IMR-90 (cell line): ENCODE results near the gene SOWAHB. TPM values are rescaled to one million over a fixed set of nuclear protein-coding genes. Genes with fewer than 3 reads are reported as not detected.

ENCODE experiments used
- ATAC-seq: fragments of 200-7000 bp; cut with Tn5 transposase; 2 replicates; pipeline ENCODE4 v1.9.1; 2020; ENCODE audit warnings: low read depth, mild to moderate bottlenecking, moderate library complexity
- BruUV-seq: library from RNA; stranded (reverse); fragments of 400-500 nt; replicated peaks from 2 replicates; lab custom pipeline; 2021; lab: Mats Ljungman, UMichigan
- CTCF ChIA-PET: fragments of 300-600 bp; formaldehyde crosslinking; extraction: SDS; loops from one replicate; lab custom pipeline; 2021; ENCODE audit warnings: antibody characterized with exemption; lab: Yijun Ruan, JAX
- POLR2A ChIA-PET: fragments of 300-600 bp; sonication (Branson Sonifier 250); formaldehyde crosslinking; loops from one replicate; lab custom pipeline; 2022; ENCODE audit warnings: antibody characterized with exemption; ENCODE audit not compliant: unreplicated experiment; lab: Charles Lee
- DNase-seq: peaks from one replicate; pipeline ENCODE4 v3.0.0; 2013
- H2AFZ ChIP-seq: replicated peaks from 2 replicates; pipeline ENCODE3; 2013; ENCODE audit warnings: low read length, mild to moderate bottlenecking; ENCODE audit not compliant: poor library complexity
- H2AK5ac ChIP-seq: 2 replicates; pipeline ENCODE4 v1.6.1; 2013; ENCODE audit warnings: low read depth, low read length, inconsistent platforms
- H2AK9ac ChIP-seq: replicated peaks from 2 replicates; pipeline ENCODE3; 2013; ENCODE audit warnings: mild to moderate bottlenecking, low read depth, low read length, moderate library complexity; ENCODE audit not compliant: poor library complexity
- H2BK120ac ChIP-seq: 2 replicates; pipeline ENCODE4 v1.6.1; 2013; ENCODE audit warnings: low read depth, low read length, inconsistent platforms
- H2BK15ac ChIP-seq: 3 replicates; pipeline ENCODE4 v1.6.1; 2013; ENCODE audit warnings: low read depth, low read length, inconsistent platforms
- H2BK20ac ChIP-seq: 2 replicates; pipeline ENCODE4 v1.6.1; 2013; ENCODE audit warnings: low read depth, mild to moderate bottlenecking, inconsistent platforms, low read length, moderate library complexity
- H2BK5ac ChIP-seq: 2 replicates; pipeline ENCODE4 v1.6.1; 2013; ENCODE audit warnings: mild to moderate bottlenecking, low read depth, low read length, inconsistent platforms; ENCODE audit not compliant: poor library complexity, severe bottlenecking
- H3K14ac ChIP-seq: replicated peaks from 2 replicates; pipeline ENCODE4 v1.6.1; 2013; ENCODE audit warnings: low read depth, low read length, inconsistent platforms
- H3K18ac ChIP-seq: 2 replicates; pipeline ENCODE4 v1.6.1; 2013; ENCODE audit warnings: low read depth, low read length, control low read depth
- H3K23ac ChIP-seq: 2 replicates; pipeline ENCODE4 v1.6.1; 2013; ENCODE audit warnings: low read depth, low read length, inconsistent platforms
- H3K27ac ChIP-seq: 2 replicates; pipeline ENCODE4 v1.5.1; 2013; ENCODE audit warnings: mild to moderate bottlenecking, control low read depth, low read length; ENCODE audit not compliant: insufficient read depth
- H3K27me3 ChIP-seq: 2 replicates; pipeline ENCODE4 v1.6.1; 2013; ENCODE audit warnings: low read length; ENCODE audit not compliant: control insufficient read depth, insufficient read depth
- H3K36me3 ChIP-seq: 2 replicates; pipeline ENCODE4 v1.6.1; 2013; ENCODE audit warnings: low read length, mixed read lengths; ENCODE audit not compliant: control insufficient read depth, insufficient read depth
- H3K4ac ChIP-seq: 2 replicates; pipeline ENCODE4 v1.6.1; 2013; ENCODE audit warnings: low read depth, low read length, inconsistent platforms
- H3K4me1 ChIP-seq: 2 replicates; pipeline ENCODE4 v1.6.1; 2013; ENCODE audit warnings: low read length, mixed read lengths; ENCODE audit not compliant: control insufficient read depth, insufficient read depth
- H3K4me2 ChIP-seq: 2 replicates; pipeline ENCODE4 v1.6.1; 2013; ENCODE audit warnings: low read depth, mild to moderate bottlenecking, control low read depth, low read length, moderate library complexity
- H3K4me3 ChIP-seq: 2 replicates; pipeline ENCODE4 v1.5.1; 2013; ENCODE audit warnings: low read depth, mild to moderate bottlenecking, control low read depth, low read length, moderate library complexity; ENCODE audit not compliant: insufficient read depth
- H3K56ac ChIP-seq: 2 replicates; pipeline ENCODE4 v1.6.1; 2013; ENCODE audit warnings: low read length, inconsistent platforms; ENCODE audit not compliant: insufficient read depth; ENCODE audit errors: extremely low read depth
- H3K79me1 ChIP-seq, 2 experiments: 2 replicates each; pipeline ENCODE4 v1.6.1; 2013; ENCODE audit warnings: low read length in 2 of 2, inconsistent platforms in 1 of 2, low read depth in 1 of 2
- H3K9ac ChIP-seq: 2 replicates; pipeline ENCODE4 v1.6.1; 2013; ENCODE audit warnings: low read depth, low read length, control low read depth
- H3K9me1 ChIP-seq: 2 replicates; pipeline ENCODE4 v1.6.1; 2013; ENCODE audit warnings: low read length, inconsistent platforms; ENCODE audit not compliant: insufficient read depth
- H3K9me3 ChIP-seq: 2 replicates; pipeline ENCODE4 v1.6.1; 2013; ENCODE audit warnings: low read length; ENCODE audit not compliant: control insufficient read depth, insufficient read depth
- H4K20me1 ChIP-seq: 2 replicates; pipeline ENCODE4 v1.6.1; 2013; ENCODE audit warnings: low read length, inconsistent platforms; ENCODE audit not compliant: insufficient read depth
- H4K5ac ChIP-seq: 2 replicates; pipeline ENCODE4 v1.6.1; 2013; ENCODE audit warnings: mild to moderate bottlenecking, low read depth, low read length, control low read depth
- H4K8ac ChIP-seq, 2 experiments: 2 replicates each; pipeline ENCODE4 v1.6.1; 2013; ENCODE audit warnings: low read depth in 2 of 2, low read length in 2 of 2, control low read depth in 1 of 2, inconsistent platforms in 1 of 2
- H4K91ac ChIP-seq: 2 replicates; pipeline ENCODE4 v1.6.1; 2013; ENCODE audit warnings: low read depth, low read length, inconsistent platforms; ENCODE audit not compliant: insufficient read depth
- MAZ ChIP-seq: IDR thresholded peaks from 2 replicates; pipeline ENCODE4 v1.6.1; 2012; ENCODE audit warnings: low read depth, mild to moderate bottlenecking, low read length, improper control_type of control experiment, moderate library complexity, borderline replicate concordance
- RAD21 ChIP-seq: IDR thresholded peaks from 2 replicates; pipeline ENCODE4 v1.6.1; 2012; ENCODE audit warnings: low read length, improper control_type of control experiment
- USF2 ChIP-seq: fragments of 150-350 bp; IDR thresholded peaks from 2 replicates; pipeline ENCODE4 v1.6.1; 2017; ENCODE audit warnings: mild to moderate bottlenecking, antibody characterized with exemption, low read length, low read depth
- WGBS, 2 experiments: methylation state at CpG; one replicate each; pipeline versions ENCODE4 v1.1.5 to v1.1.7; 2013; ENCODE audit warnings: missing lambda C conversion rate in 2 of 2; ENCODE audit not compliant: insufficient read length in 1 of 2; ENCODE audit errors: extremely low coverage in 2 of 2; 5-methylcytosine and 5-hydroxymethylcytosine counted together
- dilution Hi-C: fragments of 300-500 bp; cut with HindIII; formaldehyde crosslinking; loops from one replicate; pipeline ENCODE4 v1.14.3; 2018; ENCODE audit warnings: low sequenced_read_pairs; ENCODE audit not compliant: unreplicated experiment
- in situ Hi-C: fragments of 300-500 bp; cut with MboI; formaldehyde crosslinking; loops from 3 replicates; pipeline ENCODE4 v1.14.3; 2019; ENCODE audit warnings: low sequenced_read_pairs, inconsistent platforms, mixed read lengths
- intact Hi-C: fragments of 100-400 bp; cut with micrococcal nuclease; formaldehyde crosslinking; loops from 2 replicates; pipeline ENCODE4 v1.10.0; 2022
- polyA plus RNA-seq, 3 experiments: library from polyadenylated mRNA; depleted of rRNA; stranded (reverse); fragments of >200 nt; gene quantifications; 2 replicates each; pipeline ENCODE4 v1.2.3, GENCODE V29; 2012; ENCODE audit warnings: low replicate concordance in 1 of 3
- total RNA-seq: library from RNA; depleted of rRNA; stranded (reverse); fragments of >200 nt; gene quantifications from 2 replicates; pipeline ENCODE4 v1.2.3, GENCODE V29; 2012

Gene SOWAHB
- total and polyA plus RNA-seq, 2 of the 4 experiments (the other 2 are of a cell fraction) = not detected

DNA sequence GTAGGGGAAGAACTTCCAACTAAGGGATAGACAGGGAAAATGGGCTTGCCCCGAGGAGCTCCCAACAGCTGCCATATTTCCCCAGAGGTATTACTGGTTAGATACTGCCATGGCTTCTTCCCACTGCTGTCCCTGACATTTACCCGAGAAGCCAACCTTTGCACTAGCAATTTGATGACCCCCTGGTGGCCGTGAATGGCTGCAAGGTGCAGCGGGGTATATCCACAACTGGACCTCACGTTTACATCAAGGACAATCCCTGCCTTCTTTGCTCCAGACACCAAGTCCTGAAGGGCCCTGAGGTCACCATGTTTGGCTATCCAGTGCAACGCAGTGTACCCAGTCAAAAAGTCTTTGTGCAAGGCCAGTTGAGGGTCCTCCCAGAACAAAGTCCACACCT lies 2.3 kb downstream of the SOWAHB start:
- no peak overlapping the region for H3K23ac ChIP-seq
- H3K4me3 ChIP-seq = no peak overlapping the region
- in situ Hi-C loops = no loop called here
- H2BK20ac ChIP-seq = no peak overlapping the region
- H4K8ac ChIP-seq = no peak overlapping the region
- H3K4me2 ChIP-seq = no peak overlapping the region
- H3K9me3 ChIP-seq = no peaks in the 10 kb centered on the region; the same call in 1 of the 2 replicates
- POLR2A ChIA-PET = no interaction called here
- H2AK9ac ChIP-seq = no peak overlapping the region
- no peaks in the 10 kb centered on the region for H4K20me1 ChIP-seq
- no peak overlapping the region for H3K4ac ChIP-seq
- dilution Hi-C loops = no loop called here
- H3K79me1 ChIP-seq = no peaks in the 10 kb centered on the region
- no peak overlapping the region for H3K27ac ChIP-seq
- TF ChIP-seq USF2 (no peak), RAD21 (no peak), MAZ (no peak)
- no TSS peak for BruUV-seq
- no peak overlapping the region for H2AK5ac ChIP-seq
- WGBS, 2 experiments = 100% methylated on average over 3 of the region's 6 CpGs; no CpG with 5 or more reads in 1 of the 2 experiments
- H2BK120ac ChIP-seq = no peak overlapping the region
- no peaks in the 10 kb centered on the region for H3K9me1 ChIP-seq
- H2AFZ ChIP-seq = no peak overlapping the region
- H3K27me3 ChIP-seq = peaks cover 44% of the 10 kb centered on the region
- no peak for DNase-seq
- H4K91ac ChIP-seq = no peak overlapping the region
- H3K56ac ChIP-seq = no peak overlapping the region
- H3K4me1 ChIP-seq = peaks cover 3% of the 10 kb centered on the region; the same call in 1 of the 2 replicates
- no peak overlapping the region for H2BK15ac ChIP-seq
- H2BK5ac ChIP-seq = no peak overlapping the region
- no peak overlapping the region for H4K5ac ChIP-seq
- H3K14ac ChIP-seq = no peak overlapping the region
- H3K9ac ChIP-seq = no peak overlapping the region
- intact Hi-C loops = no loop called here
- no peak for ATAC-seq
- H3K36me3 ChIP-seq = no peaks in the 10 kb centered on the region
- H3K18ac ChIP-seq = no peak overlapping the region
- CTCF ChIA-PET = interaction anchor here (1.2 kb wide), 1 partner anchor 13 kb away, joined by 3 read pairs; no protein-coding TSS in a partner anchor
